Tibial nerve (tissue), 3 donors: ENCODE measurements around the gene NUCB2.
"Not testable (repeated sequence)": the region's sequence is repeated elsewhere in the genome, so short reads cannot be mapped to it uniquely, and the experiment has no call there.

ENCODE experiments used
- POLR2A ChIP-seq, 2 donors: fragments of 450-650 bp; IDR thresholded peaks; one replicate each; pipeline ENCODE4 v1.6.1; 2017; ENCODE audit warnings: antibody characterized with exemption in 2 of 2, mild to moderate bottlenecking in 2 of 2, moderate library complexity in 2 of 2
- TF ChIP-seq, protein P1 (sequence below), 5 experiments: fragments of 200-600 bp in 3 of 5; fragments of 450-650 bp in 2 of 5; sonication (generic) in 3 of 5; IDR thresholded peaks; one replicate each; pipeline ENCODE4 v1.5.1; 2016 to 2019; ENCODE audit warnings: antibody characterized with exemption in 5 of 5, mild to moderate bottlenecking in 3 of 5, moderate library complexity in 2 of 5

DNA sequence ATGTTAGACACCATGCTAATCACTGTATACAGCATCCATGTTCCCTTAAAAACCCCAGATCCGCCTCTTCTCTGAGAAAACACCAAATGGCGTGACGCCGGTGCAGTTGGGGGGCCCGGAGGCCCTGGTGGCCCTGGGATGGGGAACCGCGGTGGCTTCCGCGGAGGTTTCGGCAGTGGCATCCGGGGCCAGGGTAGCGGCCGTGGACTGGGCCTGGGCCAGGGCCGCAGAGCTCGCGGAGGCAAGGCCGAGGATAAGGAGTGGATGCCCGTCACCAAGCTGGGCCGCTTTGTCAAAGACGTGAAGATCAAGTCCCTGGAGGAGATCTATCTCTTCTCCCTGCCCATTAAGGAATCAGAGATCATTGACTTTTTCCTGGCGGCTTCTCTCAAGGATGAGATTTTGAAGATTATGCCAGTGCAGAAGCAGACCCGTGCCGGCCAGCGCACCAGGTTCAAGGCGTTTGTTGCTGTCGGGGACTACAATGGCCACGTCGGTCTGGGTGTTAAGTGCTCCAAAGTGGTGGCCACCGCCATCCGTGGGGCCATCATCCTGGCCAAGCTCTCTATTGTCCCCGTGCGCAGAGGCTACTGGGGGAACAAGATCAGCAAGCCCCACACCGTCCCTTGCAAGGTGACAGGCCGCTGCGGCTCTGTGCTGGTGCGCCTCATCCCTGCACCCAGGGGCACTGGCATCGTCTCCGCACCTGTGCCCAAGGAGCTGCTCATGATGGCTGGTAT lies 48.2 kb upstream of the NUCB2 start:
- TF ChIP-seq, protein P1, sequence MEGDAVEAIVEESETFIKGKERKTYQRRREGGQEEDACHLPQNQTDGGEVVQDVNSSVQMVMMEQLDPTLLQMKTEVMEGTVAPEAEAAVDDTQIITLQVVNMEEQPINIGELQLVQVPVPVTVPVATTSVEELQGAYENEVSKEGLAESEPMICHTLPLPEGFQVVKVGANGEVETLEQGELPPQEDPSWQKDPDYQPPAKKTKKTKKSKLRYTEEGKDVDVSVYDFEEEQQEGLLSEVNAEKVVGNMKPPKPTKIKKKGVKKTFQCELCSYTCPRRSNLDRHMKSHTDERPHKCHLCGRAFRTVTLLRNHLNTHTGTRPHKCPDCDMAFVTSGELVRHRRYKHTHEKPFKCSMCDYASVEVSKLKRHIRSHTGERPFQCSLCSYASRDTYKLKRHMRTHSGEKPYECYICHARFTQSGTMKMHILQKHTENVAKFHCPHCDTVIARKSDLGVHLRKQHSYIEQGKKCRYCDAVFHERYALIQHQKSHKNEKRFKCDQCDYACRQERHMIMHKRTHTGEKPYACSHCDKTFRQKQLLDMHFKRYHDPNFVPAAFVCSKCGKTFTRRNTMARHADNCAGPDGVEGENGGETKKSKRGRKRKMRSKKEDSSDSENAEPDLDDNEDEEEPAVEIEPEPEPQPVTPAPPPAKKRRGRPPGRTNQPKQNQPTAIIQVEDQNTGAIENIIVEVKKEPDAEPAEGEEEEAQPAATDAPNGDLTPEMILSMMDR (IDR thresholded peaks at IDR 0.05): not testable (repeated sequence)
- TF ChIP-seq POLR2A (IDR thresholded peaks at IDR 0.05): not testable (repeated sequence)
